Pons (tissue), 1 donor: ENCODE data around the gene H2AZ2.
"Not testable (repeated sequence)": the region's sequence is repeated elsewhere in the genome, so short reads cannot be mapped to it uniquely, and the experiment has no call there.

Experiments
- DNase-seq: peaks from one replicate; pipeline ENCODE4 v3.0.0-alpha.2; 2016; ENCODE audit warnings: low spot score

H2AZ2 gene

GRCh38 chr7:44847920-44848634 is at the start of gene H2AZ2:
Gene H2AZ2, minus strand, starts transcription at chr7:44848087. Its CDS starts 116 bp downstream, at chr7:44847971.
- peak; percentile 100 for DNase-seq

- no peak for DNase-seq
Observed at GRCh38 chr7:44897309-44897708, 49.4 kb upstream of the H2AZ2 start.

- DNase-seq, result no peak
Observed at GRCh38 chr7:44894888-44895580, 47.1 kb upstream of the H2AZ2 start.

DNA sequence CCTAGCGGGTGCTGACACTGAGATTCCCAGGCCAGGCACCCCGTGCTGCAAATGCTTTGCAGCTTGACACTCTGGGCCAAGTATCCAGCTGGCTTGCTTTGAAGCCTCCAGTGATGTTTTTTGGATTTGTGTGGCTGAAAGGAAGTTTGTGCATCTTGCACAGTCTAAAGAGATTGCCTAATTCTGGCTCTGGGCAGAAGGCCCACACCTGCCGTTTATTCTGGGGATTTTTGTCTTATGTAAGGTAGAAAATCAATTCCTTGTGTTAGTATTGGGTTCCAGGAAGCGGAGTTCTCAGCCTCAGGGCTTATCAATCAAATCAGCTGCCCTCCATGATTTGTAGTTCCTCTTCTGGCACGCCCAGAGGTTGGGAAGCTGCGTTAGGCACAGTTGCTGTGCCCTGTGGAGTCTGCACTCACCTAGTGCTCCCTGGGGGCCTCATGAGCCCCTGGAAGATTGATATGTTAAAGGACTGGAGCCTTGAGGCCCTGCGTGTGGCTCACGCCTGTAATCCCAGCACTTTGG is 45.9 kb upstream of the H2AZ2 start:
- DNase-seq, result no peak

DNA sequence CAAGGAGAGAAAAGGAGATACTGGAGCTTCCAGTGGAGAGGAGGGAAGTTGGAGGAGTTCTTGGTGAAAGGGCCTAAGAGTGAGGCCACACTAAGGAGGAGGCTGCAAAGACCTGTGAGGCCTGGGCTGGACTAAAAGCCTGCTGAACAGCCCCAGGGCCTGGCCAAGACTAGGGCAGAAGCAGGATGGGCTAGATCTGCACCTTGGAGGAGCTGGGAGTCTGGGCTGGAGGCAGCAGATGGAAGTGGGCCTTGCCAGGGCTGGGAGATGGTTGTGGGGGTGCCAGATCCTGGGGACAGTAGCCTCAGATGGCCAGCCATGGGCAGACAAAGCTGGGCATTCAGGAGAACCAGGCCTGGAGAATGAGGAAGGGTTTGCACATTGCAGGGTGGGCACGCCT is 43.9 kb upstream of the H2AZ2 start:
- no peak for DNase-seq

GRCh38 chr7:44891372-44891771 is 43.5 kb upstream of the H2AZ2 start:
- DNase-seq, result no peak

DNA sequence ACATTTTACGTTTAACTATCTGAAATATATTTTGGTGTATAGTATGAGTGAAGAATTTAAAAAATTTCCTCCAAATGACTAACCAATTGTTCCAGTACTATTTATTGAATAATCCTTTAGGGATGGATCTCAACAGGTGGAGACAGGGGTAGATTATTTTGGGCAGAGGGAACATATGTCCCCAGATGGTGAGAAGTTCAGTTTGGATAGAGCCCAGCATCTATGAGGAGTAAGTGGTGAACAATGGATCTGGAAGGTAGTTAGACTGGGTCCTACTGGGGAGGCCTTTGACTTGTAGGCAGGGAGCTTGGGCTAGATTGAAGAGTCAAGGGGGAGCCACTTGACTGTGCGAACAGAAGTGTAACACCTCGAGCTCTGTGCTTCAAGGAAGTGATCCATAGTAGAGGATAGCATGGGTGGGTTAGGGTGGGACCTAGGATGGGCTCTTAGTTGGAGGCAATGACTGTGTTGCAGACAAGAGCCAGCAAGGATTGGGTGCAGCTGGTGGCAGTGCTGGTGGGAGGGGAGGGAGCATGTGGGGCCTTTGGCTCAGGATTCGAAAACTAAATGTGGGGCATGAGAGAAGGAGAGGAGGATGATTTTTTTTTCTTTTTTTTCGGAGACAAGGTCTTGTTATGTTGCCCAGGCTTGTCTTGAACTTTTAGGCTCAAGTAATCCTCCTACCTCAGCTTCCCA is 41.3 kb upstream of the H2AZ2 start:
- DNase-seq, result no peak

DNA sequence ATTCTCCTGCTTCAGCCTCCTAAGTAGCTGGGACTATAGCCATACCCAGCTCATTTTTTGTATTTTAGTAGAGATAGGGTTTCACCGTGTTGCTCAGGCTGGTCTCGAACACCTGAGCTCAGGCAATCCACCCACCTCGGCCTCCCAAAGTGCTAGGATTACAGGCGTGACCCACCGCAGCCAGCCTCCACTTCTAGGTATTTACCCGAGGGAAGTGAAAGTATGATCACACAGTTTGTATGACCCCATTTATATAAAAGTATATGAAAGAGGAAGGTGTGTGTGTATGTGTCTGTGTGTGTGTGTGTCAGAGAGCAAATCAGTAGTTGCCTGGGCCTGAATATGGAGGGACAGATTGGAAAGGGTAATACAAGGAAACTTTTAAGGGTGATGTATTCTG is 39.4 kb upstream of the H2AZ2 start:
- DNase-seq, result no peak

- peak; percentile 94 for DNase-seq
Observed at GRCh38 chr7:44885394-44886317, 37.8 kb upstream of the H2AZ2 start, which contains the start of gene PURB. Gene PURB, minus strand, starts transcription at chr7:44885530. Its CDS starts 182 bp downstream, at chr7:44885348.

DNA sequence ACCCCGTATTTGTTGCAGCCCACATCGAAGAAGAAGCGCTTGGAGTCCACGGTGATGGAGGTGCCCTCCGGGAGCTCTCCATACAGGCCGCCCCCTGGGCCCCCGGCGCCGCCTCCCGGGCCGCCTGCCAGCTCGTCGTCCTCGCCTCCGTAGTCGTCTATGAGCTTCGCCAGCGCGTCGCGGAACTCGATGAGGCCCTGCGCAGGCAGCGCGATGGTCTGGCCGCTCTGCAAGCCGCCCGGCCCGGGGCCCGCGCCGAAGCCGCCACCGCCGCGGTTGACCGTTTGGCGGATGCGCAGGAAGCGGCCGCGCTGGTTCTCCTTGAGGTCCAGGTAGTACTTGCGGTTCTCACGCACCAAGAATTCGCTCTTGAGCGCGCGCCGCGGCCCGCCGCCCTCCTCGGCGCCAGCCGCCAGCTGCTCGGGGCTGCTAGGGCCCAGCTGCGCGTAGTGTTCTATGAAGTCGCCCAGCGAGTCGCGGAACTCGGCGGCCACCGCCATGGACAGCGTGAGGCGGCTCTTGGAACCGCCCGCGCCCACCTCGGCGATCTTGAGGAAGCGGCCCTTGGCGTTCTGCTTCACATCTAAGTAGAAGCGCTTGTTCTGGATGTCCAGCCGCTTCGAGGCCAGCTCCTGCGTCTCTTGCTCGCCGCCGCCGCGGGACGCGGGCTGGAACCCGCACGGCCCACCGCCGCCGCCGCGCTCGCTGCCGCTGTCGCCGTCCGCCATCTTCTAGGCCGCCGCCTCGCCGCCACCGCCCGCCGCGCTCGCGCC is 36.9 kb upstream of the H2AZ2 start:
- DNase-seq, result no peak

- DNase-seq, result no peak
Observed at GRCh38 chr7:44883961-44884620, 36.2 kb upstream of the H2AZ2 start.

DNA sequence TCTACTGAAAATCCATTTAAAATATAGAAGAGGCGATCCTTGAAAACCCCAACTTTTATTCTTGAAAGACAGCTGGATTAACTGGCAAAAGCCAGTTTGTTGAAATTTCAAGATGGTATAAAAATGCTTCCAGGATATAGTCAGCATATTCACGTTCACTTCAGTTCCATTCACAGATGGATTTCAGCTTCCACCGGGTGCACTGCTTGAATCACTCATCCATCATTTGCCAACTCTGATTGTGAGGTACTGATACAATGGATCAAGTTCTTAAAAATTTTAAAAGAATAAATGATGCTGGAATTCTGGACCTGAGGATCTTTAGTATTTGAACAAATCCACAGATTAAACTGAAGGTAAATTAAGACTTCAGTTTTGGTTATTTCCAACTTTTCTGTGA is 35.0 kb upstream of the H2AZ2 start:
- no peak for DNase-seq

- DNase-seq, result no peak
Observed at GRCh38 chr7:44881610-44882009, 33.7 kb upstream of the H2AZ2 start.

GRCh38 chr7:44881066-44881600 is 33.2 kb upstream of the H2AZ2 start:
- no peak for DNase-seq

DNA sequence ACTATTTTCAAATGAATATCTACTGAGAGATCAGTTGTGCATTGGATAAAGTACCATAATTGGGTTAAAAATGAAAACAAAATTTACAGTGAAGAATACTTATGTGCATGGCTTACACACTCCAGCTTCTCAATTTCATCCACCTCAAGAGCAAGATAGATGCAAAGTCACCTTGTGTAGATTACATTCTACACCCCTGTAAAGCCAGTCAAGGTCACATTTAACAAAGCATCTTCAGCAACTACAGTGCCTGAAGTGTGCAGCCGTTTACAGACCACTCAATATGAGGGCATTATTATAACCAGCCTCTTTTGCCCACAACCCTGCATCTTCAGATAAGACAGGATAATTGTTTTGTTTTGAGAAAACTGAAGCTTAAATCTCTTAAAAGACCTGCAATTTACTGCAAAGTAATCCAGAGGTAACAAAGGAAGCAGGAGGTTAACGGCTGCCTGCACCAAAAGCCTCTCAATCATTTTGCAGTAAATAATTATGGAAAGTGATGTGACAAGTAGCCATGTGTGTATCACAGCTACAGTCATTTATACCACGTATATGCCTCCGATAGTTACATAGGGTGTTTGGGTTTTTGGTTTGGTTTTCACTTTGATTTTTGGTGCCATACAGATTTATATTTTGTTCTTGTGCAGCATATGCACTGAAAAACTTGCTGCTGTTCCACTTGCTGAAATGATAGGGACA is 32.6 kb upstream of the H2AZ2 start:
- DNase-seq, result no peak

GRCh38 chr7:44876393-44876792 is 28.5 kb upstream of the H2AZ2 start:
- no peak for DNase-seq

GRCh38 chr7:44875241-44875640 is 27.4 kb upstream of the H2AZ2 start:
- no peak for DNase-seq

- no peak for DNase-seq
Observed at GRCh38 chr7:44872787-44873186, 24.9 kb upstream of the H2AZ2 start.

DNA sequence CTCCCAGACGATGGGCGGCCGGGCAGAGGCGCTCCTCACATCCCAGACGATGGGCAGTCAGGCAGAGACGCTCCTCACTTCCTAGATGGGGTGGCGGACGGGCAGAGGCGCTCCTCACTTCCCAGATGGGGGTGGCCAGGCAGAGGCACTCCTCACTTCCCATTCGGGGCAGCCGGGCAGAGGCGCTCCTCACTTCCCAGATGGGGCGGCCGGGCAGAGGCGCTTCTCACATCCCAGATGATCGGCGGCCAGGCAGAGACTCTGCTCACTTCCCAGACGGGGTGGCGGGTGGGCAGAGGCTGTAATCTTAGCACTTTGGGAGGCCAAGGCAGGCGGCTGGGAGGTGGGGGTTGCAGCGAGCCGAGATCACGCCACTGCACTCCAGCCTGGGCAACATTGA is 24.0 kb upstream of the H2AZ2 start:
- not testable (repeated sequence) for DNase-seq
